Vagina (tissue), 2 donors: Measurements from ENCODE around the gene FLT4. TPM values are rescaled to one million over a fixed set of nuclear protein-coding genes. Genes with fewer than 3 reads are reported as not detected.

ENCODE experiments used
- DNase-seq, 2 donors: peaks; one replicate each; pipeline ENCODE4 v3.0.0-alpha.2; 2017; ENCODE audit errors: extremely low spot score in 2 of 2
- H3K27ac ChIP-seq: fragments of 200-600 bp; sonication (generic); one replicate; pipeline ENCODE4 v1.5.1; 2019
- H3K27me3 ChIP-seq: fragments of 200-600 bp; sonication (generic); one replicate; pipeline ENCODE4 v1.5.1; 2019
- H3K36me3 ChIP-seq, 2 donors: fragments of 200-600 bp; sonication (generic); one replicate each; pipeline ENCODE4 v1.5.1; 2017 to 2019
- H3K4me1 ChIP-seq: fragments of 200-600 bp; sonication (generic); one replicate; pipeline ENCODE4 v1.5.1; 2019
- H3K4me3 ChIP-seq, 2 donors: fragments of 200-600 bp; sonication (generic); 1 replicate in 1 of 2; 2 replicates in 1 of 2; pipeline ENCODE4 v1.5.1; 2016 to 2019
- H3K9me3 ChIP-seq: fragments of 200-600 bp; sonication (generic); one replicate; pipeline ENCODE4 v1.5.1; 2019
- POLR2A ChIP-seq, 2 donors: fragments of 450-650 bp; IDR thresholded peaks; one replicate each; pipeline ENCODE4 v1.6.1; 2017; ENCODE audit warnings: antibody characterized with exemption in 2 of 2, mild to moderate bottlenecking in 2 of 2, moderate library complexity in 2 of 2
- POLR2AphosphoS5 ChIP-seq, 2 donors: sonication (generic); formaldehyde crosslinking; IDR thresholded peaks; one replicate each; pipeline ENCODE4 v1.9.0; 2017; ENCODE audit warnings: antibody characterized with exemption in 2 of 2, mild to moderate bottlenecking in 2 of 2, low read depth in 1 of 2; ENCODE audit not compliant: insufficient read depth in 1 of 2
- intact Hi-C: fragments of 100-400 bp; cut with DNase I; formaldehyde crosslinking; loops from one replicate; pipeline ENCODE4 v1.15.1; 2023
- total RNA-seq: library from RNA; depleted of rRNA; stranded (reverse); fragments of >200 nt; gene quantifications from one replicate; pipeline ENCODE4 v1.2.3, GENCODE V29; 2016
- TF ChIP-seq, protein P1 (sequence below), 3 experiments: fragments of 450-650 bp in 2 of 3; fragments of 200-600 bp in 1 of 3; sonication (generic) in 1 of 3; IDR thresholded peaks; one replicate each; pipeline ENCODE4 v1.5.1; 2017 to 2019; ENCODE audit warnings: antibody characterized with exemption in 3 of 3, mild to moderate bottlenecking in 2 of 3, moderate library complexity in 2 of 3

The FLT4 gene
- total RNA-seq, 1 donor from 2014 or later: 20.9 TPM

DNA sequence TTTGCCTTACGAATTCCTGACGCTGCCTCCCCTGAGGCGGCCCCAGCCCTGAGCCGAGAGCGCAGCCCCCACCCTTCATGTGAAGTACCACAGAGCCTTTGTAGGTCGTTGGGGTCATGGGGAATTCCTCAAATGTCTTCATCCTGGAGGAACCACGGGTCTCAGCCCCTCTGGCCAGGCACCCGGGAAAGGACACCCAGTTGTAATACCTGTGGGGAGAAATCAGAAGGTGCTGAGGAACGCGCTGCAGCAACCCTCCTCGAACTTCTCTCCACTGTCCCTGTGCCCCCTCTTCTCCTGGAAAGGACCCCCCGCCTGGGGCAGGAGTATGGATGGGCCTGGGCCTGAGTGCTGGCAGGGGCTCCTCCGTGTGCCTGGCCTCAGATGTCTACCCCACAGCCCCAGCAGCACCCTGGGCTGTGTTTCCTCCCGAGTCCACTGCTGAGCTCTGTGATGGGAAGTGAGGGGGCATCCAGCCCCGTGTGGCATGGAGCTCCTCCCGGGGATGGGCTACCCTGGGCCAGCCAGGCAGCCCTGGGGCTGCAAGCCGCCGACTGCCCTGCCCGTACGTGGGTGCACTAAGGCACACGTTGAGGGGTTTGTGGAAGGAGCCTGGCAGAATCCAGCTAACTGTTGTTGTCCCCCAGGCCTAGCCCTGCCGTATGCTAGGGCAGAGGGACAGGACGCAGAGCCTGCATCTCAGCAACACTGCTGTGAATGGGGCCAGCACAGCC is 39.4 kb downstream of the FLT4 start:
- no peaks in the 10 kb centered on the region for H3K4me1 ChIP-seq
- H3K36me3 ChIP-seq: no peaks in the 10 kb centered on the region
- no peak overlapping the region for H3K27ac ChIP-seq
- DNase-seq: no peak
- intact Hi-C loops: no loop called here
- TF ChIP-seq, protein P1, sequence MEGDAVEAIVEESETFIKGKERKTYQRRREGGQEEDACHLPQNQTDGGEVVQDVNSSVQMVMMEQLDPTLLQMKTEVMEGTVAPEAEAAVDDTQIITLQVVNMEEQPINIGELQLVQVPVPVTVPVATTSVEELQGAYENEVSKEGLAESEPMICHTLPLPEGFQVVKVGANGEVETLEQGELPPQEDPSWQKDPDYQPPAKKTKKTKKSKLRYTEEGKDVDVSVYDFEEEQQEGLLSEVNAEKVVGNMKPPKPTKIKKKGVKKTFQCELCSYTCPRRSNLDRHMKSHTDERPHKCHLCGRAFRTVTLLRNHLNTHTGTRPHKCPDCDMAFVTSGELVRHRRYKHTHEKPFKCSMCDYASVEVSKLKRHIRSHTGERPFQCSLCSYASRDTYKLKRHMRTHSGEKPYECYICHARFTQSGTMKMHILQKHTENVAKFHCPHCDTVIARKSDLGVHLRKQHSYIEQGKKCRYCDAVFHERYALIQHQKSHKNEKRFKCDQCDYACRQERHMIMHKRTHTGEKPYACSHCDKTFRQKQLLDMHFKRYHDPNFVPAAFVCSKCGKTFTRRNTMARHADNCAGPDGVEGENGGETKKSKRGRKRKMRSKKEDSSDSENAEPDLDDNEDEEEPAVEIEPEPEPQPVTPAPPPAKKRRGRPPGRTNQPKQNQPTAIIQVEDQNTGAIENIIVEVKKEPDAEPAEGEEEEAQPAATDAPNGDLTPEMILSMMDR (IDR thresholded peaks at IDR 0.05): no peak
- TF ChIP-seq POLR2A (IDR thresholded peaks at IDR 0.05) (no peak), POLR2AphosphoS5 (IDR thresholded peaks at IDR 0.05; ENCODE audit: insufficient read depth in 1 of 2, low read depth in 1 of 2) (no peak)
- H3K27me3 ChIP-seq: no peaks in the 10 kb centered on the region
- H3K9me3 ChIP-seq: no peaks in the 10 kb centered on the region
- no peak overlapping the region for H3K4me3 ChIP-seq

DNA sequence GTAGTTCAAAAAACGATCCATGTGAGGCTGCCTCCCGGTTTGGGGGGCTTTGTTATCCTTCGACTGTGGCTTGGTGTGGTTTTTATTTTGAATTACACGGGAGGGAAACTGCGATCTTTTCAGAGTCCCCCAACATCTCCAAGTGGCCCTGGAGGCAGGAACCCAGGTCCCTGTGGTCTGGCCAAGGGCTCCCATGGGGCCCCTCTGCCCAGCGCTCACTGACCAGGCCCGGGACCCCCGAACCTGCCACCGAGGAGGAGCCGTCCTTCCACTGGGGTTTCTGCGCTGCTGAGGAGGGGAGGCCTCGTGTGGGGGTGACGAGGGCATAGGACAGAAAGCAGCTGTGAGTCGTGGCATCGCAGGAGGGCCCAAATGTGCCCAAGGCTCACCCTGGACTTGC is 40.0 kb downstream of the FLT4 start:
- H3K27me3 ChIP-seq: no peaks in the 10 kb centered on the region
- H3K4me1 ChIP-seq: no peaks in the 10 kb centered on the region
- no peak overlapping the region for H3K4me3 ChIP-seq
- no peaks in the 10 kb centered on the region for H3K36me3 ChIP-seq
- TF ChIP-seq POLR2A (IDR thresholded peaks at IDR 0.05) (no peak), POLR2AphosphoS5 (IDR thresholded peaks at IDR 0.05; ENCODE audit: insufficient read depth in 1 of 2, low read depth in 1 of 2) (no peak)
- TF ChIP-seq, protein P1 (IDR thresholded peaks at IDR 0.05): no peak
- H3K27ac ChIP-seq: no peak overlapping the region
- intact Hi-C loops: no loop called here
- no peak for DNase-seq
- no peaks in the 10 kb centered on the region for H3K9me3 ChIP-seq

DNA sequence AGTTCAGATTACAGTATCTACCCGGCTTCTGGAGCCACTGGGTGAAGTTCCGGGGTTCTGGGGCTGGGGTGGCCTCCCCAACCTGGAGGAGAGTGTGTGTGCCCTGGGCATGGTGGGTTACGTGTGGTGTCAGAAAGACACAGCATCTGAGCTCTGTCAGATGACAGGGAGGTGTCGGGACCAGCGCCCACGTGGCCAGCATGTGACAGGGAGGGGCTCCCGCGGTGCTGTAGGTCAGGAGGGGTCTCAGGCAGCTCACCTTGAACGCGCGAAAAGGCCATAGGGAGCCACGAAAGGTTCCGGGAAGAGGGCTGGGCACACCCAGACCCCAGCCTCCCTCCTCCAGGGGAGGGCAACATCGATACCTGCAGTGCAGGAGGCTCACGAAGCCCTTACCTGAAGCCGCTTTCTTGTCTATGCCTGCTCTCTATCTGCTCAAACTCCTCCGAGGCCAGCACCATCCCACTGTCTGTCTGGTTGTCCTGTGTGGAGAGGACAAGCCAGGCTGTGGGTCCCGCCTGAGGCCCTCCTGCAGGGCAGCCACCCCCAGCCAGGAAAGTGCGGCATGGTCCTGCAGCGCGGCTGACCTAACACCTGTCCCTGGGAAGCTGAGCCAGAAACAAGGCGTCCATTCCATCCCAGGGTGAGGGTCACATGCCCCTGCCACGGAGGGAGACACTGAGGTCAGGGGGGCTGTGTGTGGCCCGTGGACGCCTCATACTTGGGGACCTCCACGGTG is 40.7 kb downstream of the FLT4 start:
- TF ChIP-seq POLR2A (IDR thresholded peaks at IDR 0.05): no peak
- TF ChIP-seq, protein P1 (IDR thresholded peaks at IDR 0.05): no peak
- TF ChIP-seq POLR2AphosphoS5 (IDR thresholded peaks at IDR 0.05; ENCODE audit: insufficient read depth in 1 of 2, low read depth in 1 of 2): no peak
- DNase-seq: no peak
- no peaks in the 10 kb centered on the region for H3K36me3 ChIP-seq
- H3K9me3 ChIP-seq: no peaks in the 10 kb centered on the region
- no peaks in the 10 kb centered on the region for H3K27me3 ChIP-seq
- H3K27ac ChIP-seq: no peak overlapping the region
- no peak overlapping the region for H3K4me3 ChIP-seq
- no peaks in the 10 kb centered on the region for H3K4me1 ChIP-seq
- intact Hi-C loops: no loop called here

DNA sequence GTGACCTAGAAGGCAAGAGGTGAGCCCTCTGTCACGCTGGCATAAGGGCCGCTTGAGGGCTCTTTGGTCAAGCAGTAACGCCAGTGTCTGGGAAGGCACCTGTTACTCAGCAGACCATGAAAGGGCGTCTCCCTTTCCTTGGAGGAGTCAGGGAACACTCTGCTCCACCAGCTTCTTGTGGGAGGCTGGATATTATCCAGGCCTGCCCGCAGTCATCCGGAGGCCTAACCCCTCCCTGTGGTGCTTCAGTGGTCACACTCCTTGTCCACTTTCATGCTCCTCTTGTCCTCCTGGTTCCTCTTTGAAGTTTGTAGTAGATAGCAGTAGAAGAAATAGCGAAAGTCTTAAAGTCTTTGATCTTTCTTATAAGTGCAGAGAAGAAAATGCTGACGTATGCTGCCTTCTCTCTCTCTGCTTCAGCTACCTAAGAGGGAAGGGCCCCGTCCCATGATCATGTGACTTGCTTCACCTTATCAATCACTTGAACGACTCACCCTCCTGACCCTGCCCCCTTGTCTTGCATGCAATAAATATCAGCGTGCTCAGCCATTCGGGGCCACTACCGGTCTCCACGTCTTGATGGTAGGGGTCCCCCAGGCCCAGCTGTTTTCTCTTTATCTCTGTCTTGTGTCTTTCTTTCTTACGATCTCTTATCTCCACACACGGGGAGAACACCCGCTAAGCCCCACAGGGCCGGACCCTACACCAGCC is 41.4 kb downstream of the FLT4 start:
- Histone ChIP-seq H3K27me3 (no peaks in the 10 kb centered on the region), H3K4me3 (no peak overlapping the region), H3K4me1 (no peaks in the 10 kb centered on the region), H3K9me3 (no peaks in the 10 kb centered on the region), H3K36me3 (no peaks in the 10 kb centered on the region), H3K27ac (no peak overlapping the region)
- intact Hi-C loops: no loop called here
- TF ChIP-seq POLR2A (IDR thresholded peaks at IDR 0.05) (no peak), POLR2AphosphoS5 (IDR thresholded peaks at IDR 0.05; ENCODE audit: insufficient read depth in 1 of 2, low read depth in 1 of 2) (no peak)
- TF ChIP-seq, protein P1 (IDR thresholded peaks at IDR 0.05): no peak
- no peak for DNase-seq
